Smooth muscle cell (in vitro differentiated cells): Measurements from ENCODE around the gene LRP1. TPM values are rescaled to one million over a fixed set of nuclear protein-coding genes. Genes with fewer than 3 reads are reported as not detected.

Experiments used
- DNase-seq: peaks from one replicate; lab custom pipeline; 2025; ENCODE audit not compliant: unreplicated experiment; lab: John Stamatoyannopoulos, UW
- H2AFZ ChIP-seq: fragments of 200-600 bp; sonication (generic); 2 replicates; pipeline ENCODE4 v1.6.0; 2016; ENCODE audit warnings: antibody characterized with exemption, low read depth, mild to moderate bottlenecking
- H3F3A ChIP-seq: fragments of 200-600 bp; sonication (generic); 2 replicates; pipeline ENCODE4 v1.6.0; 2017; ENCODE audit warnings: antibody characterized with exemption, low read depth
- H3K27ac ChIP-seq: fragments of 200-600 bp; sonication (generic); 2 replicates; pipeline ENCODE4 v1.5.1; 2016; ENCODE audit warnings: low read depth, mild to moderate bottlenecking
- H3K27me3 ChIP-seq: fragments of 200-600 bp; sonication (generic); 2 replicates; pipeline ENCODE4 v1.6.1; 2016; ENCODE audit warnings: low read depth, mild to moderate bottlenecking
- H3K36me3 ChIP-seq: fragments of 200-600 bp; sonication (generic); 2 replicates; pipeline ENCODE4 v1.5.1; 2016; ENCODE audit warnings: low read depth
- H3K4me1 ChIP-seq: fragments of 200-600 bp; sonication (generic); 2 replicates; pipeline ENCODE4 v1.5.1; 2016; ENCODE audit warnings: low read depth
- H3K4me2 ChIP-seq: fragments of 200-600 bp; sonication (generic); 2 replicates; pipeline ENCODE4 v1.6.0; 2016; ENCODE audit warnings: mild to moderate bottlenecking
- H3K4me3 ChIP-seq: fragments of 200-600 bp; sonication (generic); 2 replicates; pipeline ENCODE4 v1.5.1; 2016; ENCODE audit warnings: mild to moderate bottlenecking
- H3K79me2 ChIP-seq: fragments of 200-600 bp; sonication (generic); 2 replicates; pipeline ENCODE4 v1.6.0; 2016; ENCODE audit warnings: low read depth, mild to moderate bottlenecking
- H3K9ac ChIP-seq: fragments of 200-600 bp; sonication (generic); 2 replicates; pipeline ENCODE4 v1.6.0; 2016; ENCODE audit warnings: low read depth
- H3K9me3 ChIP-seq: fragments of 200-600 bp; sonication (generic); replicated peaks from 2 replicates; pipeline ENCODE4 v1.5.1; 2016; ENCODE audit warnings: low read depth
- H4K20me1 ChIP-seq: fragments of 200-600 bp; sonication (generic); 2 replicates; pipeline ENCODE4 v1.6.0; 2016; ENCODE audit warnings: low read depth
- WGBS: methylation state at CpG from one replicate; pipeline ENCODE4 v1.1.7; 2016; ENCODE audit warnings: low lambda C conversion rate; 5-methylcytosine and 5-hydroxymethylcytosine counted together
- polyA plus RNA-seq: library from polyadenylated mRNA; unstranded; fragments of >200 nt; fragmentation: Nextera tagmentation; extraction: Ambion mirVana; gene quantifications from 2 replicates; pipeline ENCODE4 v1.2.1, GENCODE V29; 2016
- total RNA-seq: library from RNA; depleted of rRNA; stranded (reverse); fragments of >200 nt; gene quantifications from 2 replicates; pipeline ENCODE4 v1.2.3, GENCODE V29; 2014
- TF ChIP-seq, protein P1 (sequence below): fragments of 200-600 bp; sonication (generic); IDR thresholded peaks from 2 replicates; pipeline ENCODE4 v1.5.1; 2017; ENCODE audit warnings: borderline replicate concordance, mild to moderate bottlenecking, antibody characterized with exemption; ENCODE audit not compliant: insufficient read depth, poor library complexity, severe bottlenecking

LRP1 gene
- total and polyA plus RNA-seq, 2 experiments from 2014 or later, result 75.3 to 95.4 TPM

DNA sequence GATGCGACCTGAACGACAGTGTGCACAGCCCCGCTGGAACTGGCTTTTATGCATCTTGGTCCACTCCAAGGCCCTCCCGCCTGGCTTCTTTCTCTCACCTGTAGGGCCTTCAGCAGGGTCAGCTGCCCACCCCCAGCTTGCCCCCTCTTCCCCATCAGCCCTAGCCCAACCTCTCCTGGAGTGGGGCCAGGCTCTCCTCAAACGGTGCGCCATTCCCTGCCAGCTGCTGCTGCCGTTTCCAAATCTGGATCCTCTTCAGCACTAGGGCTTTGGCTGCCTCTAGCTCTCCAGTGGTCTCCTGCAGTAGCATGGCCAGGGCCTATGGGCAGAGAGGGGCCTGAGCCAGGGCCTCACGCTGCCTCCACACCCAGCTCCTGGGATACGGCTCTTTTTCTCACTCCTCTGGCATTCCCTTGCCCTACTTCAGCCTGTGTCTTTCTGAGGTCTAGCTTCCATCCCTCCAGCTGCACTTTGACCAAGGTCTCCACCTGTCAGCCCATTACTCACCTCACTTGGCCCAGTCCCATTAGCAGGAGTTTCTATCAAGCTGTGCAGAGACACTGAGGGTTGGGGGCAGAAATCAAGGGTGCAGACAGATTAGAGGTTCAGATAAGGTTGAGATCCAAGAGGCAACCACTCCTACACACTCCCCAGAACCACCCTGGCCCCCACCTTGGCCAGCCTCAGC, 22.1 kb upstream of the LRP1 start:
- no peak overlapping the region for H3K27ac ChIP-seq
- DNase-seq, result no peak
- peaks cover 18% of the 10 kb centered on the region for H3K79me2 ChIP-seq
- no peak overlapping the region for H2AFZ ChIP-seq
- no peak overlapping the region for H3K4me3 ChIP-seq
- H3K27me3 ChIP-seq, result no peaks in the 10 kb centered on the region
- no peak overlapping the region for H3K4me2 ChIP-seq
- peaks cover 2% of the 10 kb centered on the region for H3F3A ChIP-seq
- H3K36me3 ChIP-seq, result no peaks in the 10 kb centered on the region
- H3K9ac ChIP-seq, result no peak overlapping the region
- WGBS, result 96% methylated on average over 9 of the region's 9 CpGs
- no peaks in the 10 kb centered on the region for H3K9me3 ChIP-seq
- peaks cover 27% of the 10 kb centered on the region for H4K20me1 ChIP-seq
- TF ChIP-seq, protein P1, sequence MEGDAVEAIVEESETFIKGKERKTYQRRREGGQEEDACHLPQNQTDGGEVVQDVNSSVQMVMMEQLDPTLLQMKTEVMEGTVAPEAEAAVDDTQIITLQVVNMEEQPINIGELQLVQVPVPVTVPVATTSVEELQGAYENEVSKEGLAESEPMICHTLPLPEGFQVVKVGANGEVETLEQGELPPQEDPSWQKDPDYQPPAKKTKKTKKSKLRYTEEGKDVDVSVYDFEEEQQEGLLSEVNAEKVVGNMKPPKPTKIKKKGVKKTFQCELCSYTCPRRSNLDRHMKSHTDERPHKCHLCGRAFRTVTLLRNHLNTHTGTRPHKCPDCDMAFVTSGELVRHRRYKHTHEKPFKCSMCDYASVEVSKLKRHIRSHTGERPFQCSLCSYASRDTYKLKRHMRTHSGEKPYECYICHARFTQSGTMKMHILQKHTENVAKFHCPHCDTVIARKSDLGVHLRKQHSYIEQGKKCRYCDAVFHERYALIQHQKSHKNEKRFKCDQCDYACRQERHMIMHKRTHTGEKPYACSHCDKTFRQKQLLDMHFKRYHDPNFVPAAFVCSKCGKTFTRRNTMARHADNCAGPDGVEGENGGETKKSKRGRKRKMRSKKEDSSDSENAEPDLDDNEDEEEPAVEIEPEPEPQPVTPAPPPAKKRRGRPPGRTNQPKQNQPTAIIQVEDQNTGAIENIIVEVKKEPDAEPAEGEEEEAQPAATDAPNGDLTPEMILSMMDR, result no peak
- peaks cover 18% of the 10 kb centered on the region for H3K4me1 ChIP-seq

DNA sequence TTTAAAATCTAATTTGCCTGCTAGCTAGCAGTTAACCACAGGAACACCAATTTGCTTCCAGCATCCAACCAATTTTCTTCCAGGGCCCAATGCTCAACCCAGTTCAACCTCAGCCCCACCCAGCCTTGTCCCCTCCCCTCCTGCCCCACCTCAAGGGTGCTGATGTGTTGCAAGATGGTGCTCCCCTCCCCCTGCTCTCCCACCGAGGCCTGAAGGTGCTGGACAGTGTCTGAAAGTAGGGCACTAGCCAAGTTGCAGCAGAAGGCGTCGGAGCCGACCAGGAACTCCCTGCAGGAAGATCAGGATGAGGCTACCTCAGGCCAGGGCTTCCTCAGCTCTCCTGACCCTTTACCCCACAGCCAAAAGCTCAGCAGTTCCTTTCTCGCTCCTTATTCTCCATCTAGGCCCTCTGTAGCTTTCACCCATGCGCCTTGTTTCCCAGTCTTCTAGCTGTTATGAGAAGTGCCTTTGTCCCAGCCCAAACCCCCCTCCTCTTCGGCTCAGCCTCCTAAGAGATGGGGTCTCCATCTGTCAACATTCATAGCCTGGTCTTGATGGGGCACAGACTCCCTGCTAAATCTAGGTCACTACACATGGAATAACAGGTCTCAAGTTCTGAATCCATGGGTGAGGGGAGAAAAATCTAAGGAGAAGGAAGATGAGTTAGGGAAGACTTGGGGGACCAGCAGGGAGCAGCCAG, 20.7 kb upstream of the LRP1 start:
- H3K4me3 ChIP-seq, result no peak overlapping the region
- H3K9ac ChIP-seq, result no peak overlapping the region
- peaks cover 28% of the 10 kb centered on the region for H3K4me1 ChIP-seq
- 81% methylated on average over 7 of the region's 7 CpGs for WGBS
- H3K27ac ChIP-seq, result no peak overlapping the region
- H3K36me3 ChIP-seq, result no peaks in the 10 kb centered on the region
- no peak overlapping the region for H3K4me2 ChIP-seq
- peaks cover 13% of the 10 kb centered on the region for H3F3A ChIP-seq
- H4K20me1 ChIP-seq, result peaks cover 27% of the 10 kb centered on the region
- no peak overlapping the region for H2AFZ ChIP-seq
- TF ChIP-seq, protein P1, result no peak
- no peaks in the 10 kb centered on the region for H3K9me3 ChIP-seq
- DNase-seq, result no peak
- no peaks in the 10 kb centered on the region for H3K27me3 ChIP-seq
- H3K79me2 ChIP-seq, result peaks cover 18% of the 10 kb centered on the region

DNA sequence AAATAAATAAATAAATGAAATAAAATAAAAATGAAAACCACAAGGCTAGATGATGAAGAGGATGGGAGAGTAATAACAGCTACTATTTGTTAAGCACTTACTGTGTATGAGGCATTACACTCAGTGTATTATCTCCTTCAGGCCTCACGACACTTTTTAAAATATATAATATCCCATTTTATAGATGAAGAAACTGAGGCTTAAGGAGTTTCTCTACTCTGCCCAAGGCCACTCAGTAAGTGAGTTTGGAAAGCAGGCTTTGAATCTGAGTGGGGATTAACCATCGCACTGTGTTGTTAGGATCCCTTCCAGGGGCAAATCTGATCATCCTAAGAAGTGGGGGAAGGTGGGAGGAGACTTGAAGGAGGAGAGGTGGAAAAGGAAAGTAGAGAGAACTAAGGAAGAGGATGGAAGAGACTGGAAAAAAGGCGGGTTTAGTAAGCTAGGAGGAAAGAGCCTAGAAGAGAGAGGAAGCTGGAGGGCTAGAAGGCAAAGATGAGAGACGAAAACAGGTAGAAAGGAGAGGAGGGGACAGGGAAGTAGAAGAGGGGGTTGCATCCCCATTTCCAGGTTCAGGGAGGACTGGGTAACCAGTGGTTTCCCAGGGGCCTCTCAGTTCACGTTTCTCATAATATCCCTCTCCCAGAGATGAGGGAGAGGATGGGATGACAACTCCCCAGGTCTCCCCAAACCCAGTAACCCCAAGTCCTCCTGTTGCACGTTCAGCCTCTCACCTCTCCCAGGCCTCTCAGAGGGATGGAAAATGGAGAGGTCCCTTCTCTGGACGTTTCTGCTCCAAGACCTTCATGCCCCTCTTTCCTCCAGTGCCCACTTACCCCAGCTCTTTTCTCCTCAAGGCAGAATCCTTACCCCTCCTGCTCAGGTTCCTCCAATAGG, 18.8 kb upstream of the LRP1 start:
- Histone ChIP-seq H3K4me3 (peak overlapping the region; percentile 65), H3K27me3 (no peaks in the 10 kb centered on the region), H3K9ac (peak overlapping the region; percentile 94), H3K4me1 (peaks cover 28% of the 10 kb centered on the region), H3K79me2 (peaks cover 18% of the 10 kb centered on the region), H3K4me2 (peak overlapping the region; percentile 93), H4K20me1 (peaks cover 27% of the 10 kb centered on the region), H3K27ac (peak overlapping the region; percentile 98), H3K9me3 (no peaks in the 10 kb centered on the region), H2AFZ (no peak overlapping the region), H3F3A (peaks cover 16% of the 10 kb centered on the region), H3K36me3 (no peaks in the 10 kb centered on the region)
- TF ChIP-seq, protein P1, result no peak
- DNase-seq, result no peak
- 74% methylated on average over 7 of the region's 7 CpGs for WGBS
